GM10266 (cell line): ENCODE data around the gene C7orf25.

ENCODE experiments used
- DNase-seq: peaks from one replicate; pipeline ENCODE4 v3.0.0; 2012; ENCODE audit errors: extremely low spot score
- TF ChIP-seq, protein P1 (sequence below): IDR thresholded peaks from 2 replicates; pipeline ENCODE4 v1.5.1; 2012; ENCODE audit warnings: mild to moderate bottlenecking, low read depth; ENCODE audit not compliant: control insufficient read depth, insufficient read depth; ENCODE audit errors: missing control alignments

The C7orf25 gene

DNA sequence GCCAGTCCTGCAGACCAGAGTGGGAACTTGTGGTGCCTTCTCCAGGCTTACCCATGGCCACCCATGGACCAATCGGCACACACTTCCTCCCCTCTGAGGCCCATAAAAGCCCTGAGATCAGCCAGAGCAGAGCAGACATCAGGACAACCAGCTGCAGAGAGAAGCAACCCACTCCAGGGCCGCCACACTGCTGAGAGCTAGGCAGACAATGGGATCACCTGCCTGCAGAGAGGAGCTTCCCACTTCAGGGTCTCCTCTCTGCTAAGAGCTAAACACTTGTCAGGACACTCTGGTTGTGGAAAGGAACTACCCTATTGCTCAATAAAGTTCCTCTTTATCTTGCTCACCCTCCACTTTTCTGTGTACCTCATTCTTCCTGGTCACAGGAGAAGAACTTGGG, 34.0 kb downstream of the C7orf25 start:
- TF ChIP-seq, protein P1, sequence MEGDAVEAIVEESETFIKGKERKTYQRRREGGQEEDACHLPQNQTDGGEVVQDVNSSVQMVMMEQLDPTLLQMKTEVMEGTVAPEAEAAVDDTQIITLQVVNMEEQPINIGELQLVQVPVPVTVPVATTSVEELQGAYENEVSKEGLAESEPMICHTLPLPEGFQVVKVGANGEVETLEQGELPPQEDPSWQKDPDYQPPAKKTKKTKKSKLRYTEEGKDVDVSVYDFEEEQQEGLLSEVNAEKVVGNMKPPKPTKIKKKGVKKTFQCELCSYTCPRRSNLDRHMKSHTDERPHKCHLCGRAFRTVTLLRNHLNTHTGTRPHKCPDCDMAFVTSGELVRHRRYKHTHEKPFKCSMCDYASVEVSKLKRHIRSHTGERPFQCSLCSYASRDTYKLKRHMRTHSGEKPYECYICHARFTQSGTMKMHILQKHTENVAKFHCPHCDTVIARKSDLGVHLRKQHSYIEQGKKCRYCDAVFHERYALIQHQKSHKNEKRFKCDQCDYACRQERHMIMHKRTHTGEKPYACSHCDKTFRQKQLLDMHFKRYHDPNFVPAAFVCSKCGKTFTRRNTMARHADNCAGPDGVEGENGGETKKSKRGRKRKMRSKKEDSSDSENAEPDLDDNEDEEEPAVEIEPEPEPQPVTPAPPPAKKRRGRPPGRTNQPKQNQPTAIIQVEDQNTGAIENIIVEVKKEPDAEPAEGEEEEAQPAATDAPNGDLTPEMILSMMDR, result no peak
- DNase-seq, result no peak

DNA sequence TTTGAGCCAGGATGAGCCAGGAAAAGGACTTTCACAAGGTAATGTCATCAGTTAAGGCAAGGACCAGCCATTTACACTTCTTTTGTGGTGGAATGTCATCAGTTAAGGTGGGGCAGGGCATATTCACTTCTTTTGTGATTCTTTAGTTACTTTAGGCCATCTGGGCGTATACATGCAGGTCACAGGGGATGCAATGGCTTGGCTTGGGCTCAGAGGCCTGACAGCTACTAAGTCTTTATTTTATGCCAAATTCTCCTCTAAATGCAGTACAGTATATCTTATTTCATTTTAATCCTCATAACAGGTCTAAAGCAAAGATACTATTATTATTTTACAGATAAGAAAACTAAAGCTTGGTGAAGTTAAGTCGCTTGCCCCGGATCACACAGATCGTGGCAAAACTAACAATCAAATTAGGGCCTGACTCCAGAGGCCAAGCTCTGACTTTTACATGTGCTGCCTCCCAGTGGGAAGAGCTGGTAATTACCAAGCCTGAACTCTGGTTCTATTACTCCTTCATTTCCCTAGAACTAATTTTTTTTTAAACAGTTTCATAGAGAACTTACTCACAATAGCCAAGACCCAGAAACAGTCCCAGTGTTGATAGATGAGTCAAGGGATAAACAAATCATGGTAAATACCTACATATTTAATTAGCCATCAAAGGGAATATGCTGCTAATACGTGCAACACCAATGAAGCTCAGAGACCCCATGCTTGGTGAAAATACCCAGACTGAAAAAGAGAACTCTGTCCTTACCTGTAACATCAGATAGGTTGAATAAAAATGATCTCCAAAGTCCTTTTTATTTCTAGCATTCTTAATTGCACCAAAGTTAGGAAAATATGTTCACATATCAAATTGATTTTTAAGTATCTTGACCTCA, 35.4 kb downstream of the C7orf25 start:
- TF ChIP-seq, protein P1, result peak; percentile 79
- peak; percentile 55 for DNase-seq

DNA sequence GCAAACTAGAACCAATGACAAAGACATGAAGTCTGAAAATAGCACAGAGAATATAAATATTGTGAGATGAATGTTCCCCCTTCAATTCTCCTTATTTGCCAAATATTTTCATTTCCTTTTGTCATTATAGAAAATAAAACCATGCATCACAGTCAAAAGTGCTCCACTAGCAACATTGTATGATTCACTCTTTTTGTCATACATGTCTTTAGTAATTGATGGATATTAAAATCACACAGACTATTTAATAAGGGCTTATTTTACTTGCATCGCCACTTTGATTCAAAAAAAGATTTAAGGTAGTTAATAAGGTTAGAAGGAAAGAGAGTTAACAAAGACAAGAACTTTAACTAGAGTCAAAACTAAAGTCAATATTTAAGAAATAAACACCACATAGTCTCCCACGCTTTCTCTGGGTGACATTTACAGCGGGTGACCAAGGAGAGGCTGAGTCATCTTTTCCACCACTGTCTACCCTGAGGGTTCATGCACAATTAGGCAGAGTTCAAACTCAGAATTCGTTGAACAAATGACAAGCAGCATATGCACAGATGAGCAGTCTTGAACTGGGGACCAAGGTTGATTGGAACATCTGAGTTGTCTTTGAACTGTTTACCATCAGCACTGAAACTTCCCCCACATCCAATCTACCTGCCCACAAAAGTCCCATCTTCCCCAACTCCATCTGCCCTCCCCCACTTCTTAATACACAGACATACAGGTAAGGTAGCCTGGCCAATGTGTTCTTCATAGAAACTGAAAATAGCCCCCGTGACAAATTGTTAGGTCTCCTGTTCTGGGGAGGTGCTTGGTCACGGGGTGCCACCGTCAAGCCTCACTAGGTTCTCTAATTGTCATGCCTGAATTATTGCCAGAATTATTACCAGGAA, 42.5 kb downstream of the C7orf25 start:
- peak; percentile 74 for DNase-seq
- TF ChIP-seq, protein P1, result no peak

DNA sequence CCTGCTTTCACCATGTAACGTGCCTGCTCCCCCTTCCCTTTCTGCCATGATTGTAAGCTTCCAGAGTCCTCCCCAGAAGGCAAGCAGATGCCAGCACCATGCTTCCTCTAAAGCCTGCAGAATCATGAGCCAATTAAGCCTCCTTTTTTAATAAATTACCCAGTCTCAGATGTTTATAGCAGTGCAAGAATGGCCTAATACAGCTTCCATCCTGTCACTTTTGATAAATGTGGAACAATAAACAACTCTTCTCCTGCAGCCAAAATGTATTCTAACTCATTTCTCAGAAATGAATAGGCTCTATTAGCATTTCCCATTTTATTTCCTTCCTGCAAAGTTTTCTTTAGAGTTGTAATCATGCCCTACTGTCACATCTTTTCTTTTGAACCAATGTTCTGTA, 43.4 kb downstream of the C7orf25 start:
- DNase-seq, result no peak
- TF ChIP-seq, protein P1, result no peak
